Right atrium auricular region (tissue), 2 donors: ENCODE data around the gene SELENOO. TPM values are rescaled to one million over a fixed set of nuclear protein-coding genes. Genes with fewer than 3 reads are reported as not detected.
A peak's percentile ranks its signal among the peaks of the same experiment; 100 is the strongest.

Experiments used
- DNase-seq: peaks from one replicate; pipeline ENCODE4 v3.0.0-alpha.2; 2019; ENCODE audit warnings: low spot score
- H3K27ac ChIP-seq, 2 donors: fragments of 200-600 bp; sonication (generic); 1 replicate in 1 of 2; 2 replicates in 1 of 2; pipeline ENCODE4 v1.5.1; 2016 to 2019
- H3K27me3 ChIP-seq, 2 donors: fragments of 200-600 bp; sonication (generic); one replicate each; pipeline versions ENCODE4 v1.5.1 to v1.6.0; 2017 to 2019
- H3K36me3 ChIP-seq: fragments of 200-600 bp; sonication (generic); one replicate; pipeline ENCODE4 v1.5.1; 2016
- H3K4me1 ChIP-seq, 2 donors: fragments of 200-600 bp; sonication (generic); one replicate each; pipeline versions ENCODE4 v1.5.1 to v1.6.0; 2017 to 2019
- H3K4me3 ChIP-seq, 2 donors: fragments of 200-600 bp; sonication (generic); 1 replicate in 1 of 2; 2 replicates in 1 of 2; pipeline ENCODE4 v1.5.1; 2017 to 2019; ENCODE audit warnings: mild to moderate bottlenecking in 1 of 2, moderate library complexity in 1 of 2
- H3K9me3 ChIP-seq, 2 donors: fragments of 200-600 bp; sonication (generic); one replicate each; pipeline ENCODE4 v1.5.1; 2019
- total RNA-seq, 2 donors: library from RNA; depleted of rRNA; stranded (reverse); fragments of >200 nt; gene quantifications; one replicate each; pipeline ENCODE4 v1.1.0, GENCODE V29; 2016
- TF ChIP-seq, protein P1 (sequence below), 2 donors: fragments of 200-600 bp; sonication (generic); IDR thresholded peaks; one replicate each; pipeline ENCODE4 v1.5.1; 2019; ENCODE audit warnings: antibody characterized with exemption in 2 of 2

SELENOO gene
- total RNA-seq, 2 donors from 2014 or later = 18.0 to 20.0 TPM

DNA sequence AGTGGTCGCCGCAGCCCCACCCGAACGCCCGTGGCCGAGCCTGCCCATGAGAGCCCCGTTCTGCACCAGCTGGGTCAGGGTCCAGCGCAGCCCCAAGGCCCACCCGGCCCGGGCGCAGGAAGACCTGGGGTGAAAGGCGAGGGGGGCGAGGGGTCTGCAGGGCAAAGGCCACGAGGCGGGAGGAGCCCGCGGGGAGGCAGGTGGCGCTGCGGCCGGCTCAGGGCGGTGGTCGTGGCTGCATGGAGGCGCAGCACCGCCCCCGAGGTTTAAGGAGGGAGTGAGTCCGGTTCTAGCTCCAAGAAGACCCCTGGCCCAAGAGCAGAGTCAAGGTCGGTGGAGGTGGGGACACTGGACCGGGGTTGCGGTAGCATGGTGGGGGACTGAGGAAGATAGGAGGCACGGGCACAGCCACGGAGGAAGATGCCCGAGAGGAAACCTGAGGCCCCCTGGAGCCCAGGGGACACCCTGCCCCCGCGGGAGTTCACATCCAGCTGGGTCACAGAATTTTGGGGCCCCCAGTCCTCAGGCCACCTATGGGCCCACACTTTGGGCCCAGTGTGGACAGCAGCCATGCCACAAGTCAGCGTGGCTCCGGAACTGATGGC, 50.8 kb downstream of the SELENOO start:
- H3K27ac ChIP-seq = peak overlapping the region; percentile 40 to 54
- H3K4me1 ChIP-seq = peaks cover 0 to 27% of the 10 kb centered on the region in 2 donors

DNA sequence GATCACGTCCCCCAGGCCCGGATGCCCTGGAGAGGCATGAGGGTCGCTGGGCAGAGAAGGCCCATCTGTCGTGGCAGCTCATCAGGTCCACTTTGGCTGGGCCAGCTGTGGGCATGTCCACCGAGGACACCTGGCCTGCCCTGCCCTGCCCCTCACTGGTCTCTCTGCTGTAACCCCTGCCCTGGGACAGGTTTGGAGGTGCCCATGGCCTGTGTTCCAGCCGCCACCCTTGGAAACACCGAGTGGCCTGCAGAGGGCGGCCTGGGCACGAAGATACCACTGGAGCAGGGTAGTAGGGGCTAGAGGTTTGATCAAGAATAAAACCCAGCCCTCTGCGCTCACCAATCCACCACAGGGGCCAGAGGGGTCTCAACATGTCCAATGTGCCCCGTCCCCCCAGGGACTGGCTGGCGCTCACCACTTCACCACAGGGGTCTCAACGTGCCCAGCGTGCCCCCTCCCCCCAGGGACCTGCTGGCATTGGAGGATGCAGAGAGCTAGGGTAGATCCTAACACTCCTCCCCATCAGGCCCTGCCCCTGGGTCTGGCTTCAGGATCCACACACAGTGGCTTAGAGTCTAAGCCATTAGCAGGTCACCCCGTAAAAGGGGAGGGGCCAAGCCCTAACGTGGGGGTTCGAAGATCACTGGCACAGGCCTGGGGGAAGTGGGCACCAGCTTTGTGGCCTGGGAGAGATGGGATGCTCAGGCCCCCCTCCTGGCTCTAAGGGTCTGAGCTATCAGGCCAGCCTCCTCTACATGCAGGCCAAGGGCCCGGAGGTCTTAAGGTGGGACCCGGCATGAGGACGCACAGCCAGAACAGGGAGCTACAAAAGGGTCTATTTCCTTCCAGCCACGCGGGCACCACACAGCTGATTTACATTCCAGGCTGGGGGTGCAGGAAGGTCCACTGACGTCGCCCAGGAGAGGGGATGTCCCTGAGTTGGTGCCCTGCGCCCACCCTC, 51.6 kb downstream of the SELENOO start:
- TF ChIP-seq, protein P1, sequence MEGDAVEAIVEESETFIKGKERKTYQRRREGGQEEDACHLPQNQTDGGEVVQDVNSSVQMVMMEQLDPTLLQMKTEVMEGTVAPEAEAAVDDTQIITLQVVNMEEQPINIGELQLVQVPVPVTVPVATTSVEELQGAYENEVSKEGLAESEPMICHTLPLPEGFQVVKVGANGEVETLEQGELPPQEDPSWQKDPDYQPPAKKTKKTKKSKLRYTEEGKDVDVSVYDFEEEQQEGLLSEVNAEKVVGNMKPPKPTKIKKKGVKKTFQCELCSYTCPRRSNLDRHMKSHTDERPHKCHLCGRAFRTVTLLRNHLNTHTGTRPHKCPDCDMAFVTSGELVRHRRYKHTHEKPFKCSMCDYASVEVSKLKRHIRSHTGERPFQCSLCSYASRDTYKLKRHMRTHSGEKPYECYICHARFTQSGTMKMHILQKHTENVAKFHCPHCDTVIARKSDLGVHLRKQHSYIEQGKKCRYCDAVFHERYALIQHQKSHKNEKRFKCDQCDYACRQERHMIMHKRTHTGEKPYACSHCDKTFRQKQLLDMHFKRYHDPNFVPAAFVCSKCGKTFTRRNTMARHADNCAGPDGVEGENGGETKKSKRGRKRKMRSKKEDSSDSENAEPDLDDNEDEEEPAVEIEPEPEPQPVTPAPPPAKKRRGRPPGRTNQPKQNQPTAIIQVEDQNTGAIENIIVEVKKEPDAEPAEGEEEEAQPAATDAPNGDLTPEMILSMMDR (IDR thresholded peaks at IDR 0.05) = peak; percentile 54 to 80

More for the DNA sequence above, 50.8 kb downstream of the SELENOO start:
- DNase-seq = no peak
- H3K9me3 ChIP-seq = no peaks in the 10 kb centered on the region
- H3K36me3 ChIP-seq = no peaks in the 10 kb centered on the region
- H3K27me3 ChIP-seq = no peaks in the 10 kb centered on the region
- H3K4me3 ChIP-seq = peak overlapping the region; percentile 57 to 64
- TF ChIP-seq, protein P1 (IDR thresholded peaks at IDR 0.05) = no peak

DNA sequence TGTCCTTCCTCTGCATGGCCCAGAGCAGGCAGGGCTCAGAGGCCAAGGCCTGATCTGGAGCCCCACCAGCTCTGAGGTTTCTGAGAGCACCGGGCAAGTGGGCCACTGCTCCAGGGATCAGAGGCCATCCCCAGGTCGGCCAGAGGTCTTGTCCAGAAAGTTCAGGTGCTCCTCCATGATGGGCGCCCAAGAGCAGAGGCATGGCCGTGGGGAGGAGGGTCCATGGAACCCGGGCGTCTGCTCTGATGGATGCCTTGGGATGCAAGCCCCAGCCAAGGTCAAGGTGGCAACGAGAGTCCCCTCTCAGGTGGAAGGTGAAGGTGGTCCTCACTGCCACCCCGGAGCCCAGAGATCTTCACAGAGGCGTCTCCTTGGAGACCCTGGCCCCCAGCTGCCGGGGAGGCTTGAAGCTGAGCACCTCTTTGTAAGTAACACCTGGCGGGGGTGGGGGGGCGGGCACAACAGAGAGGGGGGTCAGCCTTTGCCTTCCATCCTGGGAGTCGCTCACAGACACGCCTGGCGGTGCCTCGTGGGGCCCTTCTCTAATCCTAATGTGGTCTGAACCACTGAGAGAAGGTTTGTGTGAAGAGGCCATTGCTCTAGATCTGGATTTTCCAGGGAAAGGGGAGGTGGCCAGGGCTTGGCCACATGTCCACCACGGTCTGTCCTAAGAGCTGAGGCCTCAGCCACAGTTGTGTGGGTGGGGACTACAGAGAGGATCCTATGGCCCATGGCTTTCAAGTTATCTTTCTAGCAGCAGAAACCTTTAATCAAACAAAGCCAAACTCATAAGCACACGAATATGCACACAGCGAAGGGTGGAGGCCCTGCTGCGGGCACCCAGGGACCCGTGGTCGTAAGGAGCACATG, 52.5 kb downstream of the SELENOO start:
- Histone ChIP-seq H3K27ac (no peak overlapping the region), H3K4me1 (peaks cover 0 to 40% of the 10 kb centered on the region in 2 donors), H3K27me3 (no peaks in the 10 kb centered on the region), H3K36me3 (no peaks in the 10 kb centered on the region), H3K4me3 (no peak overlapping the region), H3K9me3 (no peaks in the 10 kb centered on the region)
- no peak for DNase-seq
- TF ChIP-seq, protein P1 (IDR thresholded peaks at IDR 0.05) = no peak

More for the DNA sequence above, 51.6 kb downstream of the SELENOO start:
- no peaks in the 10 kb centered on the region for H3K36me3 ChIP-seq
- H3K4me1 ChIP-seq = peaks cover 0 to 30% of the 10 kb centered on the region in 2 donors
- peak overlapping the region in 1 of 2 donors; percentile 64 for H3K4me3 ChIP-seq
- H3K9me3 ChIP-seq = no peaks in the 10 kb centered on the region
- H3K27ac ChIP-seq = peak overlapping the region; percentile 40 to 54
- no peaks in the 10 kb centered on the region for H3K27me3 ChIP-seq
- peak; percentile 88 for DNase-seq

DNA sequence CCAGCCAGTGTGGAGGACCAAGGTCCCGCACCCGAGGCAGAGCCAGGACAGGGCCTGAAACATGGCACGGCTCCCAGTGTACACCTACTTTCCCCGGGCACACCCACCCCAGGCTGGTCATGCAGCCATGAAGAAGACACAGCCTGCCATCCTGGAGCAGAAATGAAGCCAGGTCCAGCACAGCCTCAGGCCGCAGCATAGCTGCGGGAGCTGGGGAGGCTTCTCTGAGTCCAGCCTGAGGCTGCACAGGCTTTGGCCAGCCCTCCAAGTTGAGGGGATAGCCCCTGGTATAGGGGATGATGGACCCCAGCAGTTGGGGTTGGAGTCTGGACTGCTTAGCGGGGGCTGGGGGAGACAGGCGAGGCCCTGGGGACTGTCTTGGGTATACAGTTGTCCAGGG, 53.1 kb downstream of the SELENOO start:
- TF ChIP-seq, protein P1 (IDR thresholded peaks at IDR 0.05) = no peak
- no peak for DNase-seq
- Histone ChIP-seq H3K4me3 (no peak overlapping the region), H3K27ac (no peak overlapping the region), H3K27me3 (no peaks in the 10 kb centered on the region), H3K9me3 (no peaks in the 10 kb centered on the region), H3K36me3 (no peaks in the 10 kb centered on the region), H3K4me1 (peaks cover 0 to 46% of the 10 kb centered on the region in 2 donors)

DNA sequence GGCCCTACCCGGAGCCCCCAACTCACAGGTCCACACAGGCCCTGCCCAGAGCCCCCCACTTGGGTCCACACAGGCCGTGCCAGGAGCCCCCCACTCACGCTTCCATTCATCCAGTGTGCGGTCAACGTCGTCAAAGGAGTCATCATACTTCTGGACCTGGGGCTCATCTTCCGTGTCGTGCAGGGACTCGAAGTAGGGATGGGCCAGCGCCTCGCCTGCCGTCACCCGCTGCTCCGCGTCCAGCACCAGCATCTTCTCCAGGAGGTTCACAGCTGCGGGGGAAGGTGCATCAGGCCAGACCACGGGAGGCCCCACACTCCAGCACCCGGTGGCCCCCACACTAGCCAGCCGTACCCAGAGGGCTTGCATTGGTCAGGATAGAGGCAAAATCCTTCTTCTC, 54.3 kb downstream of the SELENOO start:
- Histone ChIP-seq H3K27me3 (no peaks in the 10 kb centered on the region), H3K9me3 (no peaks in the 10 kb centered on the region), H3K4me3 (no peak overlapping the region), H3K4me1 (peaks cover 0 to 44% of the 10 kb centered on the region in 2 donors), H3K36me3 (no peaks in the 10 kb centered on the region), H3K27ac (no peak overlapping the region)
- no peak for DNase-seq
- TF ChIP-seq, protein P1 (IDR thresholded peaks at IDR 0.05) = no peak
